OCI-LY7 (cell line): Measurements from ENCODE around the gene DNAH5. TPM values are rescaled to one million over a fixed set of nuclear protein-coding genes. Genes with fewer than 3 reads are reported as not detected.

ENCODE experiments used
- BruUV-seq: library from RNA; stranded (reverse); fragments of 400-500 nt; replicated peaks from 2 replicates; lab custom pipeline; 2021; lab: Mats Ljungman, UMichigan
- CTCF ChIA-PET: fragments of 300-600 bp; sonication (Branson Sonifier 250); formaldehyde crosslinking; loops from one replicate; lab custom pipeline; 2022; ENCODE audit warnings: antibody characterized with exemption; ENCODE audit not compliant: unreplicated experiment; lab: Charles Lee
- POLR2A ChIA-PET: fragments of 300-600 bp; sonication (Branson Sonifier 250); formaldehyde crosslinking; loops from one replicate; lab custom pipeline; 2022; ENCODE audit warnings: antibody characterized with exemption; lab: Charles Lee
- DNase-seq: peaks from one replicate; pipeline ENCODE4 v3.0.0-alpha.2; 2015; ENCODE audit warnings: low spot score
- H2AFZ ChIP-seq: fragments of 200-600 bp; sonication (generic), shearing (Covaris generic); 2 replicates; pipeline ENCODE4 v1.6.1; 2014; ENCODE audit warnings: mild to moderate bottlenecking, antibody characterized with exemption, low read length, moderate library complexity
- H3K27ac ChIP-seq: fragments of 200-600 bp; sonication (generic); 2 replicates; pipeline ENCODE4 v1.5.1; 2014; ENCODE audit warnings: mixed run types, low read depth, mild to moderate bottlenecking, moderate library complexity, low read length, inconsistent platforms; ENCODE audit not compliant: poor library complexity, severe bottlenecking
- H3K36me3 ChIP-seq: fragments of 200-600 bp; sonication (generic); 2 replicates; pipeline ENCODE4 v1.6.1; 2014; ENCODE audit warnings: mild to moderate bottlenecking, antibody characterized with exemption, low read length, moderate library complexity, mixed read lengths; ENCODE audit not compliant: insufficient read depth
- H3K4me1 ChIP-seq: fragments of 200-600 bp; sonication (generic); 2 replicates; pipeline ENCODE4 v1.5.1; 2014; ENCODE audit warnings: mild to moderate bottlenecking, low read length; ENCODE audit not compliant: insufficient read depth, poor library complexity, severe bottlenecking
- H3K4me2 ChIP-seq: fragments of 200-600 bp; sonication (generic); 2 replicates; pipeline ENCODE4 v1.6.1; 2014; ENCODE audit warnings: mild to moderate bottlenecking, low read length
- H3K4me3 ChIP-seq: fragments of 200-600 bp; sonication (generic); 2 replicates; pipeline ENCODE4 v1.5.1; 2014; ENCODE audit warnings: mild to moderate bottlenecking, low read depth, low read length; ENCODE audit not compliant: poor library complexity, severe bottlenecking
- H3K79me2 ChIP-seq: fragments of 200-600 bp; sonication (generic); 2 replicates; pipeline ENCODE4 v1.6.1; 2016; ENCODE audit warnings: low read depth, mild to moderate bottlenecking, low read length, moderate library complexity, mixed read lengths; ENCODE audit not compliant: insufficient read depth
- H3K9me2 ChIP-seq: fragments of 200-600 bp; sonication (generic); 2 replicates; pipeline ENCODE4 v1.6.1; 2016; ENCODE audit warnings: mild to moderate bottlenecking, low read length, mixed read lengths; ENCODE audit not compliant: insufficient read depth
- H3K9me3 ChIP-seq: fragments of 200-600 bp; sonication (generic); 2 replicates; pipeline ENCODE4 v1.6.1; 2014; ENCODE audit warnings: mild to moderate bottlenecking, mixed run types, low read length, mixed read lengths
- H4K20me1 ChIP-seq: fragments of 200-600 bp; sonication (generic); 2 replicates; pipeline ENCODE4 v1.6.1; 2014; ENCODE audit warnings: mild to moderate bottlenecking, antibody characterized with exemption, low read length, moderate library complexity, mixed read lengths; ENCODE audit not compliant: insufficient read depth
- CTCF ChIP-seq: fragments of 200-600 bp; sonication (generic); conservative IDR thresholded peaks from 2 replicates; pipeline ENCODE4 v1.5.1; 2014; ENCODE audit warnings: mild to moderate bottlenecking, antibody characterized with exemption, low read length, moderate library complexity, mixed read lengths
- EZH2phosphoT487 ChIP-seq: fragments of 200-600 bp; sonication (generic); IDR thresholded peaks from 2 replicates; pipeline ENCODE4 v1.6.1; 2018; ENCODE audit warnings: low read depth, borderline replicate concordance, mild to moderate bottlenecking, mixed run types, antibody characterized with exemption, low read length, moderate library complexity, mixed read lengths
- intact Hi-C: fragments of 100-400 bp; cut with micrococcal nuclease; formaldehyde crosslinking; loops from one replicate; pipeline ENCODE4 v1.10.0; 2022; ENCODE audit not compliant: unreplicated experiment
- total RNA-seq, 2 experiments: library from RNA; depleted of rRNA in 1 of 2; stranded (reverse); fragments of >200 nt in 1 of 2; shearing (Covaris generic) in 1 of 2; gene quantifications; 2 replicates each; pipeline ENCODE4 v1.2.3, GENCODE V29; 2014 to 2022

Gene DNAH5
- total RNA-seq, 2 experiments from 2014 or later: 0.06 TPM; not detected in 1

GRCh38 chr5:13909271-13909670 is 35.2 kb downstream of the DNAH5 start:
- ChIA-PET CTCF (no interaction called here), POLR2A (interaction anchor here (0.6 kb wide), 1 partner anchor 118 kb away, joined by 3 read pairs; no protein-coding TSS in a partner anchor)
- no peak overlapping the region for H2AFZ ChIP-seq
- no peaks in the 10 kb centered on the region for H3K4me1 ChIP-seq
- no peaks in the 10 kb centered on the region for H4K20me1 ChIP-seq
- intact Hi-C loops: no loop called here
- no peak overlapping the region for H3K27ac ChIP-seq
- no peak for DNase-seq
- H3K36me3 ChIP-seq: no peaks in the 10 kb centered on the region
- no peaks in the 10 kb centered on the region for H3K9me2 ChIP-seq
- no peak overlapping the region for H3K4me2 ChIP-seq
- no peaks in the 10 kb centered on the region for H3K79me2 ChIP-seq
- no peaks in the 10 kb centered on the region for H3K9me3 ChIP-seq
- no peak for TF ChIP-seq CTCF
- no TSS peak for BruUV-seq
- no peak overlapping the region for H3K4me3 ChIP-seq

- no peak for DNase-seq
- BruUV-seq: no TSS peak
- Histone ChIP-seq H3K79me2 (no peaks in the 10 kb centered on the region), H3K4me3 (no peak overlapping the region), H3K36me3 (no peaks in the 10 kb centered on the region), H3K4me2 (no peak overlapping the region), H3K9me2 (no peaks in the 10 kb centered on the region), H4K20me1 (no peaks in the 10 kb centered on the region), H3K27ac (no peak overlapping the region), H2AFZ (no peak overlapping the region), H3K9me3 (no peaks in the 10 kb centered on the region), H3K4me1 (no peaks in the 10 kb centered on the region)
- TF ChIP-seq CTCF: no peak
- no peak for TF ChIP-seq EZH2phosphoT487
- POLR2A ChIA-PET: no interaction called here
- intact Hi-C loops: no loop called here
- CTCF ChIA-PET: no interaction called here
Measured at GRCh38 chr5:13898569-13898968, 45.9 kb downstream of the DNAH5 start.

- POLR2A ChIA-PET: no interaction called here
- CTCF ChIA-PET: no interaction called here
Measured at GRCh38 chr5:13878357-13878756, 66.1 kb downstream of the DNAH5 start.

More at GRCh38 chr5:13878357-13878756, 66.1 kb downstream of the DNAH5 start:
- Histone ChIP-seq H3K4me2 (no peak overlapping the region), H3K79me2 (no peaks in the 10 kb centered on the region), H3K27ac (no peak overlapping the region), H3K4me1 (no peaks in the 10 kb centered on the region), H3K9me2 (no peaks in the 10 kb centered on the region), H2AFZ (no peak overlapping the region), H3K36me3 (no peaks in the 10 kb centered on the region), H4K20me1 (no peaks in the 10 kb centered on the region), H3K9me3 (no peaks in the 10 kb centered on the region), H3K4me3 (no peak overlapping the region)
- no peak for DNase-seq
- BruUV-seq: no TSS peak
- intact Hi-C loops: no loop called here
- TF ChIP-seq EZH2phosphoT487 (no peak), CTCF (no peak)
